GM19324 (cell line): Measurements from ENCODE around the gene CDC14A.

Source experiments
- ATAC-seq: cut with Tn5 transposase; IDR thresholded peaks from one replicate; pipeline ENCODE4 v1.9.1; 2021; ENCODE audit warnings: mild to moderate bottlenecking, moderate library complexity; ENCODE audit not compliant: unreplicated experiment, low FRiP score

The CDC14A gene

DNA sequence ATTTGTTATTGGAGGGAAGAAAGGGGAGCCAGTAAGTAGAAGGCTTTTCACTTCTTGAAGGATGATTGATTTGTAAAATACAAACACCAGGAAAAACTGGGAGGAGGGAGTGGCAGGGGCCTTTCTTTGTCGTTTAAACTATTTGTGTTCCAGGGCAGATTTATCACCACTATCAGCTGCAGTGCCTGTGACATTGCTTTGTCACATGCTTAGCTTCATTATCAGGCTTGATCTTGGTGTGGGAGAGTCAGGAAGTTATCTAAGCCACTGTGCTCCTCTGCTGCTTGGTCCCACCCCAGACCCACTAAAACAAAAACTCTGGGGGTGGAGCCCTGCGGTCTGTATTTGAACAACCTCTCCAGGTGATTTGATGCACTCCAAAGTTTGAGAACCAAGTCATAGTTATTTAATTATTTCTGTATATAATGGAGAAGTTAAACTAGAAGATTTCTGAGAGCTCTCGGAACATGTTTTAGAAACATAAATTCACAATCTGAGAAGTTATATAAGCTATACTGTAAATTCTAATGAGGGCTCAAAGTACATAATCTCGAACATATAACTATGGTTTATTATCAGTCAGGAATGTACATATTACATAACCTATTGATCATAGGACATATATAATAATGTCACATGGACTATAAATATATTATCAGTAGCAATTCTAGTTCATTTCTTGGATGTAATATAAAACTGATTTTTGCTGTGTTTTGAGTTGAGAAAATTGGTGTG lies 87.9 kb downstream of the CDC14A start:
- no peak for ATAC-seq

DNA sequence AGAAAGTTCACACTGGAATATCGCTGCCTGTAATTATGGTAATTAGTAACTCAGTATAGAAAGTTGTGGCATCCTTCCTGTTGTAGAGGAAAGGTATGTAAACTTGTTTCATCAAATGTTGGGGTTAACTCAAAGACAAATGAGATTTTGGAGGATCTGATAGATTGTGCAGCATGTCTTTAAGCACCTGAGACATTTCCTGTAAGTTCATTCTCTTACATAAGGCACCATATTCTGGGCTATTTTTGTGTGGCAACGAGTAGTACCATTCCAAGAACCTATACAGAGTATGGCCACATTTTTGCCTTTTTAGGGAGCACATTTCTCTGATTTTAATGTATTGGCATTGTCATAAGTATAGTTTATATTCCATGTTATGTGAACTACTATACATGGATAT lies 88.8 kb downstream of the CDC14A start:
- no peak for ATAC-seq

DNA sequence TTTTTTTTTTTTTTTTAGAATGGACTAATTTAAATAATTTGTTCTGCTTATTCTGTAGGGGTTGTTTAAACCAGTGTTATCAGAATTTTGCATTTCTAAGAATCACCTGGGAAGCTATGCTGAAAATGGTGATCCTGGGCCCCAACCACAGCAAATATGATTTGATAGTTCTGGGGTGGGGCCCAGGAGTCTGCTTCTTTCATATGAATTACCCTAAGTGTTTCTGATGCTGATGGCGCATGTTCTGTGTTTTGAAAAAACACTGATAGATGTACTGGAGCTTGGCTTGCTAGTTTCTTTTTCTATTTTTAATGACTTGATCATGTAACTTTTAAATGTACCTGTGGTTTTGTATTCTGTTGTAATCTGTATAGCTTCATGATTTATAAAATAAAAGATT lies 89.3 kb downstream of the CDC14A start:
- no peak for ATAC-seq

DNA sequence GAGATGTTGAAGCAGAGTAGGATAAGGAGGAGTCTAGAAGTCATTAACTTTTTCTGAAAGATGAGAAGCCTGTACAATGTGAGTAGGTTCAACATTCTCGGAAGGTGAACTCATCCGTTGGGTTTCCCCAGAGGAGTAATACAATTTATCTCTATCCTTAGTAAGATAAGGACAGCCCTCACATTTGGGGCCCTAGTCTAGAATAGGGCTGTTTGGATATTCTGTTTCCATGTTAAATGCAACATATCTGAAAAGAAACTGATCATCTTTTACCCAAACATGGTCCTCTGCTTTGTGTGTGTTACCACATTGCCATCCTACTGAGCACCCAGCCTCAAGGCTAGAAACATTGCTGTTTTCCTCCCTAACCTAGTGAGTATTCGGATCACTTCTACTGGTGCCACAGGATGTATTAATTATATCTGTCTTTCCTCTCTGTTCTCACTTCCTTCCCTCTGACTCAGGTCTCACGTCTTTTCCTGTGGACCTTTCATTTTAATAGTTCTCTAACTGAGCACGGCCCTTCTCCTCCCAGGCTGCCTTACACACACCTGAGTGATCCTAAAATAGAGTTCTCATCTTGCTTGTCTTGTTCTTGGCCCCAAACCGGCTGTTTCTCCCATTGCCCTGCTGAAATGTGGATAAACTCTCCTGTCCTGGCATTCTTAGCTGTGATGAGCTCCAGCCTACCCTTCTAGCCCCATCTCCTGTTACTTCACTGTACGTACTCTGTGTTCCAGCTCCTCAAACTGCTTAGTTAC lies 91.7 kb downstream of the CDC14A start:
- ATAC-seq = peak; percentile 75

DNA sequence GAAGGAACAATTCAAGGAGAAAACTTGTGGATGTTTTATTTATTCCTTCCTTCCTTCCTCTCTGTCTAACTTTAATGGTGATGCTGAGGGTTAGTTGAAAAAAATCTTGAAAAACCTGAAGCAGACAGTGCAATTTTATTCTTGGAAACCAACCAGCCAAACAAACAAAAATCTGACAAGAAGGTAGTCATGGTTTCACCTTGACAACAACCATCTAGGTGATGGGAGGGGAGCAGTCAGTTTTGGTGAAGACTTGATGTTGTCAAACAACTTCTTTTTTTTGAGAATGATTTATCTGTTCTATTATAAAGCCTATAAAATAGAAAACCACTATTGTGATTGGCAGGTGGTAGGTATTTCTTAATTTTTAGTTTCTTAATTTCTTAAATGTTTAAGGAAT lies 93.3 kb downstream of the CDC14A start:
- ATAC-seq = no peak

DNA sequence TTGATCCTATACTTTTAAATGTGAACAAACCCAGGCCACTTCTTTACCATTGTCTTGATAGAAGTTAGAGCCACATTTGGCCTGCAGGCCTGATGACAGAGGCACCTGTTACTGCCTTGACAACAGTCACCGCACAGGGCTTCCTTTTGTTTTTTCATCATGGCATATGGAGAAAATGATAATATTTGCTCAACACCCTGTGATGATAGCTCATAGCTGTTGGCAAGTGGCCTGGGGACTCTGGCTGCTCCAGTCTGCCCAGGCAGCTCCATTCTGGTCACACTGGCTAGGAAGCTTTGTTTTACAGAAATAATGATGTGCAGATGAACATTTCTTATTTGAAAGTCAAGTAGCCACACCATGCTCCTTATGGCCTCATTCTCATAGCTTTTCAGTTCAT lies 96.1 kb downstream of the CDC14A start:
- no peak for ATAC-seq

DNA sequence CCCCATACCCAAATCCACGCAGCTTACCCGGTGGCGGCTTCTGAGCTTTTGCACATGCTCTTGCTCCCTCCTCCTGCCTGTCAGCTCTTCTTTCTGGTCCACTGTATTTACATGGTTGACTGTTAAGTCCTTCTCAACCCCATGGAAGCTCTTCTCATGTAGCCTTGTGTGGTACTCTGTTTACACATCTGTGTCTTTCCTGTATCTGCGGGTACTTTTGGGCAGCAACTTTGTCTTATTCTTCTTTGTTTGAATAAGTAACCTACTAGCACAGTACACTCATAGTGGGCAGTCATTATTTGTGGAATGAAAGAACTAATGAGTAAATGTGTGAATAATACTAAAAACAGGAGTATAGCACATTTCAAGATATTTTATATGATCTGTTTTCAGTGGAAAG lies 97.2 kb downstream of the CDC14A start:
- ATAC-seq = no peak

DNA sequence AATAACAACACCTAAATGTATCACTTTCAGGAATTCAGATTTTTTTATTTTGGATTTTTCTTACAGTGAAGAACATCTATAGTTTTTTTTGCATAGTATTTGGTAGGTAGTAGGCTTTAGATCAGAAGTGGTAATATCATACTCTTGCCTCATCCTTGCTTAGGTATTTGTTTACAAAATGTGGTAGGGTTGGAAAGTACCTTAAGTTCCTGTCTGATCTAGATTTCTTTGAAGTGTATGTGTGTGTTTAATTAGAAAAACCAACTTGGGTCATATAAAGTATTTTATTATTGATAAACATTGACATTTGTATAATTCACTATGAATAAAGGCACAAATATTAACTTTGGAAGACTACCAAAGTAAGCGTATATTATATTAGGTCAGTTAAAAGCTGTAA lies 100.3 kb downstream of the CDC14A start:
- no peak for ATAC-seq

DNA sequence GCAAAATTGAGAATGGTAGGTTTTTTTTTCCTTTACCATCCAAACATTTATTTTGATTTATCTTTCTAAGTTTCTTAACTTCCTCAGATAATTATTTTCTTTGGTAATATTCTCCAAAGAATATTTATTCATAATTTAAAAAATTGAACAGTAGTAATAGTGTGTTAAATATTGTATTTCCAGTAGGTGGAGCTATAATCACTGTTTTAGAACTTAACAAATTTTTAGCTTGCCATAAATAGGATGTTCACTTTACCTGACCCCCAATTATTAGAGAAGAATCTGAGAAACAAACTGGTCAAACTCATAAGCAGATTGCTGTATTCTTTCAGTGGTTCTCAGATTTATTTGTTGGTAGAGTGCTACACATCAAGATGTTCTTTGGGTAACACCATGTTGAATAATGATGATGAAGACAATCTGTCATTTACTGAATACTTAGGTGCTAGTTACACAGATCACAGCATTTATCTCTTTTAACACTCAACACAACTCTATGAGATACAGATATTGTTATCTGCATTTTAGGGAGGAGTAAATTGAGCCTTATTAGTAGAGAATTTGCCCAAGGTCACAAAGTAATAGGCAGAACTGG lies 103.3 kb downstream of the CDC14A start:
- no peak for ATAC-seq

DNA sequence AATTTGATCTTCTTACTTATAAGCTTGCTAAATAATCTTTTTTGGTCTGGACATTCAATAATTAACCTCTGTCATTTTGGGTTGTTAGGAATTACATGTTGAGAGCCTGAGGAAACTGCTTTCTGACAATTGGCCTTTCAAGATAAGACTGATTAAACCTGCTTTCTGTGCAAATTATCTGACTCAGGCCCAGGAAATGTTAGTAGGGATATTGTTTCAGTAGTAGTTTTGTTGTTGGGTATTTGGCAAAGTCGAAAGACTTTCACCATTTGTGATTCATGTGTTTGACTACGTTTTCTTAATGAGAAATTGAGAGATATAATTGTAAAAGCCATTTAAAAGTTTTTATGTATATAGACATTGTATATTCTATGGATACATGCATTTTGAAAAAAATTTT lies 104.6 kb downstream of the CDC14A start:
- ATAC-seq = no peak

DNA sequence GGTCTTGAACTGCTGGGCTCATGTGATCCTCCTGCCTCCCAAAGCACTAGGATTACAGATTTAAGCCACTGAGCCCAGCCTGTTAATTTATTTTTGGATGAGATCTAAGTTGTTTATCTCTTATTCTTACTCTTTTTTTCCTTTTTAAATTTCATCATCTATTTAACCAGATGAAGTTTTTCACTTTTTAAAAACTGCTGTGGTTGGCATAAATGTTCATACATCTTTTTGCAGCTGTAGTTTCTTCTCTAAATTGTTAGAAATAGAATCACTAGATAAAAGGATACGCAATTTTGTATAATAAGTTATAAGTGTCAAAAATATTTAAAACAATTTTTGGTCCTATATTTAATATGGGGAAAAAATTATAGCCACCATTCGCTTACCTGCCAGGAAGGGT lies 105.4 kb downstream of the CDC14A start:
- no peak for ATAC-seq

DNA sequence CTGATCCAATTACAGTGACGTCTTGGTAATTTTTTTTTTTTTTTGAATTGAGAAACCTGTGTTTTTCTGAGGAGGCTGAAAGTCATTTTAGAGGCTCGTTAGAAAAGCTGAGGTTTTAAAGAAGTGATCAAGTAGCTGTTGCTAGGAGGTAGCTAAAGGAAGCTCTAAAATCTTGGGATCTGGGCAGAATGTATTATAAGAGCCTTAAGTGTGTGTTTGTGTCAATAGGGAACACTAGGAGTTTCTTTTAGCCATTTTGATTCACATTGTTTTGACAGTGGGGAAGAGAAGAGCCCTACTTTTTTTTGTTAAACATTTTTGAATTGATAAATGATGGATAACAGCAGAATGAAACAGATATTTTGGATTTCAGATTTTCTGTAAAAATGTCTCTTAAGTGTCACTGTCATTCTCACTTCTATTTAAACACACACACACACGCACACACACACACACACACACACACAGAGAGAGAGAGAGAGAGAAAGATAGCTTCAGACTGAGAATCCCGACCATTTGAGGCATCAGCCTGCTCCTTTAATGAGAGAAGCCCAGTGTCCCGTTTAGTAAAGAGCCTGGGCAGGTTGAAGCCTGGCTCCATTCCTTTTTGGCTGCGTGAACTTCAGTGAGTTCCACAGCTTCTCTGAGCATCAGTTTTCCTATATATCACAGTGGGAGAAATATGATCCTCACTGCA lies 106.5 kb downstream of the CDC14A start:
- no peak for ATAC-seq

DNA sequence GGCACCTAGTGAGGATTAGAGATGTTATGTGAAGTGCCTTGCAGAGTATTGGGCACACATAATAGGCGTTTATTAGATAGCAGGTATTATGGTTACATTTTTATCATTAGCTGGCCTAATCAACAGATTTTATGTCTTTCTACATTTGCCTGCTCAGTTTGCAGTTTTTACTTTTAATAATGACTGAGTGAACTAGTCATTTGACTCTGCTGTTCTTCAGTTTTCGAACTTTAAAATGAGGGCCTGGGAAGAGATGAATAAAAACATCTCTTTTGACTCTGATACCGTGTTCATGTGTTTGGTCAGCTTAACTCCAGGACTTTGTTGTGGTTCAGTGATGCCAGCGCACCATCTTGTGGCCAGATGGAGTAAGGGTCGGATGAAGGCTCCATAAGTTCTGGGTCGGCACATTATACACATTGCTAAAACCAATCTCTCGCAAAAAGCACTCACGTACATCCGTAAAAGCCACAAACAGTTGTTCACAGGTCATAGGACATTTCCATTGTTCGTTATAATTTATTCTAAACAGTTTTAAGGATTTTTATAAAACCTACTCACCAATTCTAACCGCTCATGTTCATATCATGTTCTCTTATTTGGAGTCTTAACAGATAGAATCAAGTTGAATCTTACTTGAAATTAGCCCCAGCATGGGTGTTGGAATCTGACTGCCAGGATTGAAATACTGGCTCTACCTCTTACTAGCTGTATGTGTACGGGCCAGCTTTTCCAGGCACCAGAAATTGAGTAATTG lies 107.2 kb downstream of the CDC14A start:
- ATAC-seq = peak; percentile 85

DNA sequence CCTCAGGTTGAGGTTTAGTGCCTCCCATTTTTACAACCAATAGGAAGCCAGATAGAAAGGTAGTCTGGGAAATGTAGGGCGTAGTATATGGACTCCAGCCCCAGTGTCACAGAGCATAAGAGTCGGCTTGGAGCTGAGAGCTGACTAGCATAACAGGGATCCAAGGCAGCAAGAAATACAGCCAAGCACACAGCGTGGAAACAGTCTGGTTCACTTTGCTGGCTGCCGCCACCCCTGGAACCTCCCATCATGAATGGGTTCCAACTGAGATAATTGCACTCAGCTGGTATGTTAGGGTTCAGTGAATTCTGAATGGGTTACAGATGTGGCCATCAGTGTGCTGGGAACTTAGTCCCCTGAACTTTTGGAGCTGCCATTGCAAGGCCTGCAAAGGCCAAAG lies 108.9 kb downstream of the CDC14A start:
- ATAC-seq = no peak

DNA sequence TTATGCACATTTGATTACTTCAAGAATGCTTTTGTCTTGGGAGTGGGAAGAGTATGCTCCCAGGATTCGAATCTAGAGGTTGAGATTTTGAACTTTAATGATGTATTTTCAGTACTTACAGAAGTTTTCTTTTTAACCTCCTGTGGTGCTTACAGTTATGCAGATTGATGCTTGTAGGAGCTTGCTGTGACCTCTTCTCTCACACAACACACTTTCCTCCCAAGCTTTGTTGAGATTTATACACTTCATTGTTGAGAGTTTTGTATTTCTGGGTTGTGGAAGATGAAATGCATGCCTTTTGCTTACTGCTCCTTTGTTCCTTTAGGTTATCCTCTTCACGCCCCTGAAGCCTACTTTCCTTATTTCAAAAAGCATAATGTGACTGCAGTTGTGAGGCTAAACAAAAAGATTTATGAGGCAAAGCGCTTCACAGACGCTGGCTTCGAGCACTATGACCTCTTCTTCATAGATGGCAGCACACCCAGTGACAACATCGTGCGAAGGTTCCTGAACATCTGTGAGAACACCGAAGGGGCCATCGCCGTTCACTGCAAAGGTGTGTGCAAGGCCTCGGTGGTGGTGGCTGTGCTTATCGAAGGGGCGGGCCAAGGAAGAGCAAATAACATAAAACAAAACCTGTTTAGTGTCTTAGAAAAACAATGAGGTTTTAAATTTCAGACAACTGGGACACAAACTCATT lies 110.2 kb downstream of the CDC14A start:
- ATAC-seq = no peak

DNA sequence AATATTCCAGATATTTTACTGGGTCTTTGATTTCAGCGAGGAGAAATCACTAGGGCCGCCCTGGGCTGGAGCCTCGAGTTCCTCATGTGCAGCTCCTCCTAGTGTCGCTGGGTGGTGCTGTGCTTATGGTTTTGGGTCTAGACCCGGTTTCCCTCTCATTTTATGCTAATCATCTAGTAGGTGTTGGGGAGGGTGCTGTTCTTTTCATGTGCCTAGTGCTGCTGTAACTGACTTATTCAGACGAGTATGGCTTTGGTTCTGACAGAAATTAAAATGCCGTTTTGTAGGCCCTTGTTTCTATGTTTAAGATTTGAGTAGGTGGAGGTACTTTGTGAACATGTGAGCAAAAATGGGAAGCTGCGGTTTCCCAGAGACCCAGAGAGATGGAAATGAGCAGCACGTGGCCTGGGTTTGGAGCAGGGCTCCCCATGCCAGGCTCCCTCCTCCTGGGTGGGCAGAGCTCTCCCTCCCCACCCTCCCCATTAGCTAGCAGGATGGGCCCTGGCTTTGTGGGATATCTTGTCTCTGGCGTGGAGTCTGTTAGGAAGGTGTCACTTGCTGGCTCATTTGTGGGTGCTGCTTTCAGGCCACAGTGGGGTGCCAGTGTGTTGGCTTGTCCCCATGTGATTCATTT lies 111.6 kb downstream of the CDC14A start:
- peak; percentile 80 for ATAC-seq

DNA sequence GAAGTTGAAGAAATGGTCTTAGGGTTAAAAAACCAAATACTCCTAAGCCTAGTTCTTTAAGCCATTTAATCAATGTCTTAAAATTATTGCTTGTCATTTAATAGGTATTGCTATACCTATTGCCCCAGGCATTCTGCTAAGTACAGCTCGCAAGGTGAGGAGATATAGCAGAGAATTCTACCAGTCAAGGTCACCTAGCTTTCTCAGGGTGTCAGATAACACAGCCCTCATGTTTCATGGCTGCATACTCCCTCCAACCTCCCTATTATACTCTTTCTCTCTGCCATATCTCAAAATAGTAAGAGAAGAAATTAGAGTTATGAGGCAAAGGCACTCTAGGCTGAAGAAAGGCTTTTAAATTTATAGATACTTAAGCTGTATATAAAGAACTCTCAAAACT lies 117.3 kb downstream of the CDC14A start:
- no peak for ATAC-seq

DNA sequence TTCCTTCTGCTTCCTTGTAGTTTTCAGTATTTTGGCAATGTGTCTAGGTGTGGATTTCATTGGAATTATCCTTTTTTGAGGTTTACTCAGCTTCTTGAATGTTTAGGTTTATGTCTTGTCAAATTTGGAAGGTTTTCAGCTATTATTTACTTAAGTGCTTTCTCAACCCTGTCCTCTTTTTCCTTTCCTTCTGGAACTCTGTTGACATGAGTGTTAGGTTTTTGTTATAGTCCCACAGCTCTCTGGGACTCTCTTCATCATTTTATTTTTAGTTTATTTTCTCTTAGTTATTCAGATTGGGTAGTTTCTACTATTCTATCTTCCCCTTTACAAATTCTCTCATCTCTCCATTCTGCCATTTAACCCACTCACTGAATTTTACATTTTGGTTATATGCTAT lies 122.5 kb downstream of the CDC14A start:
- no peak for ATAC-seq

DNA sequence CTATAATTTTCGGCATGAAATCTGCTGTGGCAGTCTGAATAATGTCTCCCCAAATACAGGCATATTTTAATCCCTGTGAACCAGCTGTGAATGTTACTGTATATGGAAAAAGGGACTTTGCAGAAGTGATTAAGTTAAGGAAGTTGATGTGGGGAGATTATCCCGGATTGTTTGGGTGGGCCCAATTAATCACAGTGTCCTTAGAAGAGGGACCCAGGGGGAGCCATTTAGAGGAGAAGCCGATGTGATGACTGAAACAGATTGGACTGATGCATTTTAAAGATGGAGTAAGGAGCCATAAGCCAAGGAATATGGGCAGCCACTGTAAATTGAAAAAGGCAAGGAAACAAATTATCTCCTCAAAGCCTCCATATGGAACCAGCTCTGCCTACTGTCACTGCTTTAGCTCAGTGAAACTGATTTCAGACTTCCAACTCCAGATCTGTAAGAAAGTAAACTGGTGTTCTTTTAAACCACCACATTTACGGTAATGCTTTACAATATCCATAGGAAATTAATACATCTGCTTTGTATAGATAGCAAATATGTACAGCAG lies 124.5 kb downstream of the CDC14A start:
- ATAC-seq = no peak
